ENCODE data around the gene GRB10. TPM values are rescaled to one million over a fixed set of nuclear protein-coding genes. Genes with fewer than 3 reads are reported as not detected.

Gene GRB10
- total and polyA plus RNA-seq, 5 donors from 2014 or later, result 0.25 to 2.3 TPM; not detected in 3

DNA sequence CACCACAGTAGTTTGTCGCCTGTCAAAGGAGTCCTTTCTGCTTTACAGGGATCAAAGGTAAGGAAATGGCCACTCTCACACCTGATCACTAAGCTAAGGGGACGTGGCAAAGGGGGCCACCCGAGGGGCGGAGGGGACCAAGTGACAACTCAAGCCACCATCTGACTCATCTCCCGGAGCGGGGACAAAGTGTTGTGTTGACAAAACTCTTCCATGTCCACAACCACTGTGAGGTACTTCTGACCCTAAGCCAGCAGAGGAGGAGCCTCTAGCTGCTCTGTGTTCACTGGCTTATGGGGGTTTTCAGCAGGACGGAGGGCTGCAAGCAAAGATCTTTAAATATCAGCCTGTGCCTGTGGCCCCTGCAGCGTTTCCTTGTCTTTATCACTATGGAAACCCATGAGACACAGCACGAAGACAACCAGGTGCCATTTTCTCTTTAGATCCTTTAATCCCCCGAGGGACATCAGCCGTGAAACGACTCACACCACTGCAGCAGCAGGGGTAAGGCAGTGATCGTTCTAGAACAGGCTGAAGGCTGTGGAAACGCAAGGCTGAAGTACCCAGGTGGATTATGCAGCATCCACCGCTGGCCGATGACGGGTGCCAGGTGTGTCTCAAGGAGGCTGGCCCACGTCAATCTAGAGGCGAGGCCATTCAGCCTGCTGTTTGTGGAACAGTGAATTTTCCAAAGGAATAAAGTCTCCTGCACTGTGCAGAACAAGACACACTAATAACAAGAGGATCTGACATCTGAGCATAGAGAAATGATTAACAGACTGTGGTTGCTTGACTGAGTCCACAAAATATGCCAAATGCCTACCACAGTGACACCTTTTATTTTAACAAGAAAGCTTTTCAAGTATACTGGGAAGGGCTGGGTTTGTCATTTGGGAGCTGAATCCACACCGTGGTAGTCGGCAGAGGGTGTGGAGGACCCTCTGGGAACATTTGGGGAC, 190.9 kb downstream of the GRB10 start:
- Histone ChIP-seq H3K36me3 (ENCODE audit: control insufficient read depth, insufficient read depth, low read length) (no peaks in the 10 kb centered on the region), H3K27ac (ENCODE audit: insufficient read depth, low read length, poor library complexity, severe bottlenecking) (no peak overlapping the region), H3K4me1 (ENCODE audit: control insufficient read depth, insufficient read depth, low read length, poor library complexity, severe bottlenecking) (peaks cover 20% of the 10 kb centered on the region), H3K27me3 (ENCODE audit: control insufficient read depth, insufficient read depth, low read length) (no peaks in the 10 kb centered on the region), H3K4me3 (ENCODE audit: low read depth, low read length) (no peak overlapping the region), H3K9me3 (ENCODE audit: control insufficient read depth in 2 of 2, low read length in 2 of 2) (no peaks in the 10 kb centered on the region)
- Mint-ChIP-seq H3K27ac (peak overlapping the region in 1 of 3 donors; percentile 32), H3K9me3 (peaks cover 0 to 4% (median 0%) of the 10 kb centered on the region in 7 donors), H3K4me1 (peaks cover 2 to 35% (median 16%) of the 10 kb centered on the region in 4 donors), H3K4me3 (no peak overlapping the region), H3K36me3 (no peaks in the 10 kb centered on the region), H3K27me3 (peaks cover 8% of the 10 kb centered on the region)
- ATAC-seq (ENCODE audit: low read depth in 2 of 2) (no peak), DNase-seq (no peak)

DNA sequence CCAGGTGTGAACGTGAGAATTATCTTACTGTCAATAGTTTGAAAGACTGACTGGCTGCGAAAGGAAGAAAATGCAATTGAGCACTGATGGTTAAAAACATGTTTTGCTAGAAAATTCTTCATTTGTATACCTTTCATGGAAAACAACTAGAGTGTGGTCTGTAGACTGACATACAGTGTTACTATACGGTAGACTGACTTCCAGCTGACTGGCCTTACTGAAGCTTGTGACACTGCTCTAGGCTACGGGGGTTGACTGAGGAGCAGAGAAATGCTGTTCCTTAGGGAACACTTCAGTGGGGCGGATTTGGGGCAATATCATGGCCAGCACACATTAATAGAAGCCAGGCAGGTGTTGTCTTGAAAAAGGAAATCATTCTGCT, 191.6 kb downstream of the GRB10 start:
- peaks cover 2 to 28% (median 16%) of the 10 kb centered on the region in 4 donors for H3K4me1 Mint-ChIP-seq
- H3K27me3 Mint-ChIP-seq, result peaks cover 8% of the 10 kb centered on the region

DNA sequence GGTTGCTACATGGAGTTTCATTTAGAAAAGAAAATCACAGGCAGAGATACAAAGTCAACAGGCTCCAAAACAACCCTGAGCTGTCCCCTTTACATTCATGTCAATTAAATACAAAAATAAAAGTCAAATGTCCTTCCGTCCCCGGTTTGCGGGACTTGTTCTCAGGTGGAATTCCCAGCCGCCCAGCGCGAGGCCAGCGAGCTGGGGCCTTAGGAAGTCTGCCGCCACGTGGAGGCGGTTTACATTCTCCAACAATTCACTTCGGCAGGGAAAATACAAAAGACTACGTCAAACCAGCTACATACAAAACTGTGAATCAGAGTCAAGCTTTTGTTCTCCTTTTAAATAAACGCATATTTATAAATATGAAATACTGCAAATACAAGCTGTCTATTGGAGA, 192.2 kb downstream of the GRB10 start:
- Histone ChIP-seq H3K27me3 (ENCODE audit: control insufficient read depth, insufficient read depth, low read length) (no peaks in the 10 kb centered on the region), H3K27ac (ENCODE audit: insufficient read depth, low read length, poor library complexity, severe bottlenecking) (no peak overlapping the region), H3K36me3 (ENCODE audit: control insufficient read depth, insufficient read depth, low read length) (no peaks in the 10 kb centered on the region), H3K4me1 (ENCODE audit: control insufficient read depth, insufficient read depth, low read length, poor library complexity, severe bottlenecking) (peaks cover 19% of the 10 kb centered on the region), H3K4me3 (ENCODE audit: low read depth, low read length) (no peak overlapping the region), H3K9me3 (ENCODE audit: control insufficient read depth in 2 of 2, low read length in 2 of 2) (no peaks in the 10 kb centered on the region)
- no peak for DNase-seq
- ATAC-seq (ENCODE audit: low read depth in 2 of 2), result no peak
- Mint-ChIP-seq H3K4me1 (peaks cover 2 to 23% (median 14%) of the 10 kb centered on the region in 4 donors), H3K36me3 (no peaks in the 10 kb centered on the region), H3K9me3 (peaks cover 0 to 4% (median 0%) of the 10 kb centered on the region in 7 donors), H3K27me3 (peaks cover 8% of the 10 kb centered on the region), H3K27ac (no peak overlapping the region), H3K4me3 (no peak overlapping the region)

More for the DNA sequence above, 191.6 kb downstream of the GRB10 start:
- Histone ChIP-seq H3K4me1 (ENCODE audit: control insufficient read depth, insufficient read depth, low read length, poor library complexity, severe bottlenecking) (peaks cover 20% of the 10 kb centered on the region), H3K36me3 (ENCODE audit: control insufficient read depth, insufficient read depth, low read length) (no peaks in the 10 kb centered on the region), H3K27ac (ENCODE audit: insufficient read depth, low read length, poor library complexity, severe bottlenecking) (no peak overlapping the region), H3K4me3 (ENCODE audit: low read depth, low read length) (no peak overlapping the region), H3K27me3 (ENCODE audit: control insufficient read depth, insufficient read depth, low read length) (no peaks in the 10 kb centered on the region), H3K9me3 (ENCODE audit: control insufficient read depth in 2 of 2, low read length in 2 of 2) (no peaks in the 10 kb centered on the region)
- Mint-ChIP-seq H3K27ac (no peak overlapping the region), H3K36me3 (no peaks in the 10 kb centered on the region), H3K4me3 (no peak overlapping the region), H3K9me3 (peaks cover 0 to 4% (median 0%) of the 10 kb centered on the region in 7 donors)
- no peak for DNase-seq
- ATAC-seq (ENCODE audit: low read depth in 2 of 2), result no peak

DNA sequence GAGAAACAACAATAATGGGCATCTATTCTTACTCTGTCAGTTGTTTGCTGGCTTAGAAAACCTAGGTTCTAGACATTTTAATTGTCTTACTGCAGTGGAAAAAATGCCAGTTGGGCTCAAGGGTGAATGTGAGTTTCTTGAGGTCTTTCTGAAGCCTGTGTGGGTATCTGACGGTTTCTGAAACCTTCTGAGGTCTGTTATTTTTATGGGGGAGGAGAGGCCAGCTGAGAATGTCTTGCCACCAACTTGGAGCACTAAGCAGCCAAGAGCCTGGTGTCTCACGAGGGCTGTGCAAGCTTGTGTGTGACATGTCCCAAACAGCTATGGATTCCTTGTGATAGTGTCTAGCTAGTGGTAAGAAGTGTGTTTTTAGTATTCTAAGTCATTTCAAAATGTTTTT, 193.3 kb downstream of the GRB10 start:
- Mint-ChIP-seq H3K4me1 (peaks cover 1 to 12% (median 4%) of the 10 kb centered on the region in 4 donors), H3K36me3 (no peaks in the 10 kb centered on the region), H3K27me3 (peaks cover 8% of the 10 kb centered on the region), H3K9me3 (peaks cover 0 to 4% (median 0%) of the 10 kb centered on the region in 7 donors), H3K4me3 (no peak overlapping the region), H3K27ac (no peak overlapping the region)
- Histone ChIP-seq H3K9me3 (ENCODE audit: control insufficient read depth in 2 of 2, low read length in 2 of 2) (no peaks in the 10 kb centered on the region), H3K27ac (ENCODE audit: insufficient read depth, low read length, poor library complexity, severe bottlenecking) (no peak overlapping the region), H3K36me3 (ENCODE audit: control insufficient read depth, insufficient read depth, low read length) (no peaks in the 10 kb centered on the region), H3K4me1 (ENCODE audit: control insufficient read depth, insufficient read depth, low read length, poor library complexity, severe bottlenecking) (peaks cover 7% of the 10 kb centered on the region), H3K27me3 (ENCODE audit: control insufficient read depth, insufficient read depth, low read length) (no peaks in the 10 kb centered on the region), H3K4me3 (ENCODE audit: low read depth, low read length) (no peak overlapping the region)
- no peak for ATAC-seq (ENCODE audit: low read depth in 2 of 2)
- DNase-seq, result no peak

DNA sequence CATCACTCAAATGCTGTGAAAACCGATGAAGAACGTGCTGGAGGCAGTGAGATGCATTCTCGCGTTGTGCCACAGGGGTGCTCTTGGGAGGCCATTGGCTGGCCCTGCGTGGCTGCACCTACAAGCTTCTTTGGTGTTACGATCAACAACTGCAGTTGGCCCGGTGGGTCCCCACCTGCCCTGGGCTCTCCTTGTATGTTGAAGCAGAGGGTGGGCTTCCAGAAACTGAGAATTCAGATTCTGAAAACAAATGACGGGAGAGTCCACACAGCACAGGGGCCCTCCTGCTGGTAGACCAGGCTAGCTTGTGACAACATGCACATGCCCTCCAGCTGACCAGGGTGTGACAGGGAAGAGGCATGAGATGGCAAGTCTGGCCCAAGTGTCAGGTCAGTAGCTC, 193.8 kb downstream of the GRB10 start:
- Histone ChIP-seq H3K27me3 (ENCODE audit: control insufficient read depth, insufficient read depth, low read length) (no peaks in the 10 kb centered on the region), H3K9me3 (ENCODE audit: control insufficient read depth in 2 of 2, low read length in 2 of 2) (peaks cover 0 to 4% of the 10 kb centered on the region in 2 experiments), H3K36me3 (ENCODE audit: control insufficient read depth, insufficient read depth, low read length) (no peaks in the 10 kb centered on the region), H3K4me3 (ENCODE audit: low read depth, low read length) (no peak overlapping the region), H3K27ac (ENCODE audit: insufficient read depth, low read length, poor library complexity, severe bottlenecking) (no peak overlapping the region), H3K4me1 (ENCODE audit: control insufficient read depth, insufficient read depth, low read length, poor library complexity, severe bottlenecking) (peaks cover 3% of the 10 kb centered on the region)
- DNase-seq (no peak), ATAC-seq (ENCODE audit: low read depth in 2 of 2) (no peak)
- Mint-ChIP-seq H3K27me3 (peaks cover 8% of the 10 kb centered on the region), H3K4me1 (peaks cover 0 to 8% (median 1%) of the 10 kb centered on the region in 4 donors), H3K4me3 (no peak overlapping the region), H3K27ac (no peak overlapping the region), H3K36me3 (no peaks in the 10 kb centered on the region), H3K9me3 (peaks cover 0 to 4% (median 0%) of the 10 kb centered on the region in 7 donors)

DNA sequence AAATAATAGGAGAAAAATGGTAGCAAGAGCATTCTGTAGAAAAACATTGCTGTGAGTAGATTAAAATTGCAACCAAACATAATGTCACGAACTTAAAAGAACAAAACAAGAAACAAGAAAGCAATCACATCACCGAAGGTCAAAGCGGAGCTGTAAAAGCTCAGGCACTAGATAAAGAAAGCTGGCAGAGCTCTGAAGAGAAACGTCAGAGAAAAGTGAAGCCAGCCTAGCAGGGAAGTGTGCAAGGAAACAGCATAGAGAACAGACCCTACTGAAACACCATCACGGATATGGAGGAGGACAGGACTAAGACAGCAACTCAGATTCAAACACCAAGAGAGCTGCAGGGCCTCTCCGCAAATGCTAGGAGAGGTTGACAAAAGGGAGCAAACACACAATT, 195.0 kb downstream of the GRB10 start:
- peaks cover 8% of the 10 kb centered on the region for H3K27me3 Mint-ChIP-seq
- H3K36me3 Mint-ChIP-seq, result no peaks in the 10 kb centered on the region
- H3K27ac Mint-ChIP-seq, result peak overlapping the region in 1 of 3 donors; percentile 7
- peaks cover 0 to 6% (median 0%) of the 10 kb centered on the region in 4 donors for H3K4me1 Mint-ChIP-seq
- Histone ChIP-seq H3K4me1 (ENCODE audit: control insufficient read depth, insufficient read depth, low read length, poor library complexity, severe bottlenecking) (no peaks in the 10 kb centered on the region), H3K4me3 (ENCODE audit: low read depth, low read length) (no peak overlapping the region), H3K9me3 (ENCODE audit: control insufficient read depth in 2 of 2, low read length in 2 of 2) (peaks cover 0 to 6% of the 10 kb centered on the region in 2 experiments), H3K27me3 (ENCODE audit: control insufficient read depth, insufficient read depth, low read length) (no peaks in the 10 kb centered on the region), H3K36me3 (ENCODE audit: control insufficient read depth, insufficient read depth, low read length) (no peaks in the 10 kb centered on the region), H3K27ac (ENCODE audit: insufficient read depth, low read length, poor library complexity, severe bottlenecking) (no peak overlapping the region)
- no peak for ATAC-seq (ENCODE audit: low read depth in 2 of 2)
- DNase-seq, result no peak
- peaks cover 0 to 12% (median 0%) of the 10 kb centered on the region in 7 donors for H3K9me3 Mint-ChIP-seq
- no peak overlapping the region for H3K4me3 Mint-ChIP-seq

DNA sequence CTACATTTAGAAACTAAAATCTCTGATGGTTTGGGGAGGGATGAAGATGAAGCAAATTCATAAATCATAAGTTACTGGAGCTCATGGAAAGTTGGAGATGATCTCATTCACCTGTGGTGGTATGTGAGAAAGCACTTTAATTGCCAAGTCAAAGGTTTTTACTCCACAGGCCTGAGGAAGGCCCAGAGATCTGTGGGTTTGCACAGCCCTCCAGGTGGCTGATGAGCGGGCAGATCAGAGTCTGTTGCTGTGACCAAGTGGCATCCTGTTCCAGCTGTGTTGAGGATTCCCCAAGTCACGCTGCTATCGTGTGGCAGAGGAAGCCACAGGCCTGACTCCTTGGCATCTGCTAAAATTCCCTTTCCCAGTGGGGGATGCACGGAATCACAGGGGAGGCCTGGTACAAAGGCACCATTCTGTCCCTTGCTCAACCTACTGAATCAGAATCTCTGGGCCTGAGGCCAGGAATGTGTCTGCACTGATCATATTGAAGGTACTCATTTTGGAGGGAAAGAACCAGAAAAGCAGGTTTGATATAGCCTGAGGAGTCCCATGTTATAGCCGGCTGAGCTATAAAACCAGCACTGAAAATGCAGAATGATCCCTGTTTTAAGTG, 197.8 kb downstream of the GRB10 start:
- H3K9me3 Mint-ChIP-seq, result peaks cover 0 to 19% (median 5%) of the 10 kb centered on the region in 7 donors
- no peak overlapping the region for H3K4me3 ChIP-seq (ENCODE audit: low read depth, low read length)
- no peaks in the 10 kb centered on the region for H3K27me3 ChIP-seq (ENCODE audit: control insufficient read depth, insufficient read depth, low read length)
- peaks cover 15% of the 10 kb centered on the region for H3K27me3 Mint-ChIP-seq
- peaks cover 0 to 6% (median 0%) of the 10 kb centered on the region in 4 donors for H3K4me1 Mint-ChIP-seq
- H3K9me3 ChIP-seq (ENCODE audit: control insufficient read depth in 2 of 2, low read length in 2 of 2), result peaks cover 0 to 8% of the 10 kb centered on the region in 2 experiments
- DNase-seq (no peak), ATAC-seq (ENCODE audit: low read depth in 2 of 2) (no peak)
- H3K4me3 Mint-ChIP-seq, result no peak overlapping the region
- H3K36me3 Mint-ChIP-seq, result no peaks in the 10 kb centered on the region
- H3K4me1 ChIP-seq (ENCODE audit: control insufficient read depth, insufficient read depth, low read length, poor library complexity, severe bottlenecking), result no peaks in the 10 kb centered on the region
- H3K27ac ChIP-seq (ENCODE audit: insufficient read depth, low read length, poor library complexity, severe bottlenecking), result no peak overlapping the region
- no peaks in the 10 kb centered on the region for H3K36me3 ChIP-seq (ENCODE audit: control insufficient read depth, insufficient read depth, low read length)
- no peak overlapping the region for H3K27ac Mint-ChIP-seq
